H1 (cell line): Measurements from ENCODE around the gene NPHP4. TPM values are rescaled to one million over a fixed set of nuclear protein-coding genes. Genes with fewer than 3 reads are reported as not detected.

ENCODE experiments used
- CTCF ChIA-PET: fragments of 300-600 bp; sonication (Branson Sonifier 250); formaldehyde crosslinking; loops from one replicate; lab custom pipeline; 2021; ENCODE audit not compliant: partially characterized antibody; lab: Charles Lee
- POLR2A ChIA-PET: fragments of 300-600 bp; sonication (Branson Sonifier 250); formaldehyde crosslinking; loops from one replicate; lab custom pipeline; 2021; ENCODE audit warnings: inconsistent platforms; ENCODE audit not compliant: partially characterized antibody; lab: Charles Lee
- DNase-seq, 2 experiments: peaks; one replicate each; pipeline versions ENCODE4 v3.0.0 to v3.0.0-alpha.2; 2010 to 2022; ENCODE audit warnings: low spot score in 2 of 2, low read depth in 1 of 2, mixed read lengths in 1 of 2
- FAIRE-seq: peaks from 2 replicates; lab custom pipeline; 2011; peaks lifted over from hg19 to GRCh38; lab: Jason Lieb, UNC
- H2AFZ ChIP-seq: 2 replicates; pipeline ENCODE4 v1.8.1; 2012; ENCODE audit warnings: low read length, inconsistent platforms
- H2AK5ac ChIP-seq: 2 replicates; pipeline ENCODE4 v1.6.1; 2013; ENCODE audit warnings: low read depth, low read length
- H2BK120ac ChIP-seq: replicated peaks from 2 replicates; pipeline ENCODE3; 2013; ENCODE audit warnings: low read depth, low read length, inconsistent platforms
- H2BK12ac ChIP-seq: 2 replicates; pipeline ENCODE4 v1.6.1; 2013; ENCODE audit warnings: low read depth, low read length
- H2BK15ac ChIP-seq: 2 replicates; pipeline ENCODE4 v1.6.1; 2013; ENCODE audit warnings: low read length
- H2BK20ac ChIP-seq: 2 replicates; pipeline ENCODE4 v1.6.1; 2013; ENCODE audit warnings: low read length
- H2BK5ac ChIP-seq: 2 replicates; pipeline ENCODE4 v1.6.1; 2013; ENCODE audit warnings: low read depth, low read length
- H3K14ac ChIP-seq: 2 replicates; pipeline ENCODE4 v1.6.1; 2013; ENCODE audit warnings: inconsistent platforms; ENCODE audit not compliant: insufficient read length
- H3K18ac ChIP-seq: 2 replicates; pipeline ENCODE4 v1.6.1; 2013; ENCODE audit warnings: low read length; ENCODE audit errors: extremely low read depth
- H3K23ac ChIP-seq: 2 replicates; pipeline ENCODE4 v1.6.1; 2013; ENCODE audit warnings: inconsistent platforms; ENCODE audit not compliant: insufficient read length
- H3K23me2 ChIP-seq: 2 replicates; pipeline ENCODE4 v1.6.1; 2013; ENCODE audit warnings: low read depth, low read length
- H3K27ac ChIP-seq: 2 replicates; pipeline ENCODE4 v1.6.1; 2011; ENCODE audit warnings: low read depth, low read length, inconsistent platforms
- H3K27me3 ChIP-seq, 4 experiments: replicated peaks in 1 of 4; 1 replicate in 1 of 4; 2 replicates in 3 of 4; pipeline versions ENCODE4 v1.6.1 to v1.8.1; 2011 to 2013; ENCODE audit warnings: low read length in 3 of 4, mild to moderate bottlenecking in 3 of 4, inconsistent platforms in 2 of 4, mixed read lengths in 2 of 4, moderate library complexity in 1 of 4; ENCODE audit not compliant: control insufficient read depth in 3 of 4, insufficient read depth in 3 of 4; ENCODE audit errors: extremely low read depth in 1 of 4
- H3K36me3 ChIP-seq, 4 experiments: 2 replicates each; pipeline versions ENCODE4 v1.6.1 to v1.8.1; 2011 to 2013; ENCODE audit warnings: mild to moderate bottlenecking in 4 of 4, low read length in 3 of 4, moderate library complexity in 2 of 4, control low read depth in 1 of 4, inconsistent platforms in 1 of 4; ENCODE audit not compliant: insufficient read depth in 4 of 4, control insufficient read depth in 2 of 4
- H3K4ac ChIP-seq: replicated peaks from 2 replicates; pipeline ENCODE3; 2013; ENCODE audit warnings: low read length, low read depth, mixed read lengths, inconsistent platforms; ENCODE audit not compliant: insufficient read length
- H3K4me1 ChIP-seq, 4 experiments: replicated peaks in 1 of 4; 1 replicate in 1 of 4; 2 replicates in 3 of 4; pipeline versions ENCODE4 v1.6.1 to v1.8.1; 2011 to 2013; ENCODE audit warnings: low read length in 3 of 4, inconsistent platforms in 2 of 4, mixed read lengths in 1 of 4; ENCODE audit not compliant: insufficient read depth in 4 of 4, control insufficient read depth in 3 of 4
- H3K4me2 ChIP-seq, 2 experiments: 2 replicates each; pipeline versions ENCODE4 v1.6.1 to v1.8.1; 2011 to 2013; ENCODE audit warnings: low read depth in 2 of 2, low read length in 2 of 2, control low read depth in 1 of 2, inconsistent platforms in 1 of 2, mild to moderate bottlenecking in 1 of 2; ENCODE audit not compliant: insufficient read depth in 1 of 2
- H3K4me3 ChIP-seq, 4 experiments: fragments of 200-600, 300-600 bp in 1 of 4; sonication (generic), shearing (Covaris generic), sonication (Bioruptor Twin) in 1 of 4; 2 replicates each; pipeline versions ENCODE4 v1.5.1 to v1.8.1; 2011 to 2016; ENCODE audit warnings: low read length in 4 of 4, low read depth in 3 of 4, control low read depth in 2 of 4, inconsistent platforms in 2 of 4, mild to moderate bottlenecking in 2 of 4, mixed read lengths in 1 of 4, moderate library complexity in 1 of 4; ENCODE audit not compliant: insufficient read depth in 2 of 4; ENCODE audit errors: extremely low read depth in 1 of 4
- H3K56ac ChIP-seq: replicated peaks from 2 replicates; pipeline ENCODE3; 2013; ENCODE audit warnings: low read depth, mild to moderate bottlenecking, mixed read lengths, low read length, inconsistent platforms; ENCODE audit not compliant: insufficient read length
- H3K79me1 ChIP-seq: 2 replicates; pipeline ENCODE4 v1.6.1; 2013; ENCODE audit warnings: low read depth, low read length, control low read depth
- H3K79me2 ChIP-seq, 2 experiments: 2 replicates each; pipeline versions ENCODE4 v1.6.1 to v1.8.1; 2012 to 2013; ENCODE audit warnings: low read length in 2 of 2, mild to moderate bottlenecking in 2 of 2, inconsistent platforms in 1 of 2; ENCODE audit not compliant: insufficient read depth in 2 of 2, control insufficient read depth in 1 of 2
- H3K9ac ChIP-seq, 4 experiments: replicated peaks in 1 of 4; 1 replicate in 1 of 4; 2 replicates in 3 of 4; pipeline versions ENCODE4 v1.6.1 to v1.8.1; 2011 to 2013; ENCODE audit warnings: low read depth in 3 of 4, low read length in 3 of 4, control low read depth in 2 of 4, mild to moderate bottlenecking in 2 of 4, moderate library complexity in 2 of 4, inconsistent platforms in 1 of 4; ENCODE audit errors: extremely low read depth in 1 of 4
- H3K9me3 ChIP-seq, 2 experiments: 2 replicates each; pipeline versions ENCODE4 v1.6.1 to v1.8.1; 2012 to 2013; ENCODE audit warnings: mild to moderate bottlenecking in 2 of 2, moderate library complexity in 2 of 2, control low read depth in 1 of 2, inconsistent platforms in 1 of 2, low read depth in 1 of 2, low read length in 1 of 2, mixed read lengths in 1 of 2; ENCODE audit not compliant: insufficient read depth in 2 of 2
- H4K20me1 ChIP-seq, 2 experiments: replicated peaks in 1 of 2; 2 replicates each; pipeline versions ENCODE3 to v1.8.1; 2011 to 2013; ENCODE audit warnings: inconsistent platforms in 2 of 2, low read length in 2 of 2, mild to moderate bottlenecking in 1 of 2; ENCODE audit not compliant: insufficient read depth in 2 of 2, control insufficient read depth in 1 of 2
- H4K5ac ChIP-seq: 2 replicates; pipeline ENCODE4 v1.6.1; 2013; ENCODE audit warnings: low read length, low read depth, mixed read lengths, inconsistent platforms; ENCODE audit not compliant: insufficient read length
- H4K8ac ChIP-seq: 2 replicates; pipeline ENCODE4 v1.8.0; 2013; ENCODE audit warnings: mild to moderate bottlenecking, moderate library complexity, low read length, inconsistent platforms; ENCODE audit not compliant: insufficient read depth; ENCODE audit errors: extremely low read depth
- H4K91ac ChIP-seq: replicated peaks from 2 replicates; pipeline ENCODE3; 2013; ENCODE audit warnings: low read length, mixed read lengths, inconsistent platforms; ENCODE audit not compliant: insufficient read length
- BACH1 ChIP-seq: IDR thresholded peaks from 2 replicates; pipeline ENCODE4 v1.6.1; 2012; ENCODE audit warnings: low read length, improper control_type of control experiment
- BRCA1 ChIP-seq: IDR thresholded peaks from 2 replicates; pipeline ENCODE4 v1.6.1; 2012; ENCODE audit warnings: low read depth, low read length, improper control_type of control experiment
- HDAC2 ChIP-seq, 2 experiments: fragments of 300-600 bp in 1 of 2; sonication (generic) in 1 of 2; IDR thresholded peaks; 2 replicates each; pipeline ENCODE4 v1.6.1; 2011 to 2012; ENCODE audit warnings: low read depth in 2 of 2, low read length in 2 of 2, mild to moderate bottlenecking in 2 of 2, moderate library complexity in 2 of 2, borderline replicate concordance in 1 of 2, inconsistent platforms in 1 of 2
- HDAC6 ChIP-seq: IDR thresholded peaks from one replicate; pipeline ENCODE4 v1.7.1; 2012; ENCODE audit warnings: low read depth, mild to moderate bottlenecking, inconsistent platforms, low read length, moderate library complexity
- KDM4A ChIP-seq: IDR thresholded peaks from one replicate; pipeline ENCODE4 v1.7.1; 2012; ENCODE audit warnings: low read depth, mild to moderate bottlenecking, moderate library complexity, low read length, inconsistent platforms; ENCODE audit not compliant: severe bottlenecking
- NANOG ChIP-seq: IDR thresholded peaks from 2 replicates; pipeline ENCODE4 v1.6.1; 2011; ENCODE audit warnings: low read length, low read depth, mild to moderate bottlenecking, inconsistent platforms; ENCODE audit not compliant: insufficient read depth, poor library complexity, severe bottlenecking
- POLR2A ChIP-seq, 2 experiments: IDR thresholded peaks; 1 replicate in 1 of 2; 2 replicates in 1 of 2; pipeline ENCODE4 v1.6.1; 2011; ENCODE audit warnings: low read depth in 2 of 2, low read length in 2 of 2, mild to moderate bottlenecking in 2 of 2; ENCODE audit errors: control extremely low read depth in 1 of 2
- POLR2AphosphoS5 ChIP-seq: IDR thresholded peaks from 2 replicates; pipeline ENCODE4 v1.6.1; 2011; ENCODE audit warnings: low read depth, low read length
- RXRA ChIP-seq: IDR thresholded peaks from 2 replicates; pipeline ENCODE4 v1.6.1; 2011; ENCODE audit warnings: low read depth, mild to moderate bottlenecking, low read length, moderate library complexity; ENCODE audit not compliant: insufficient read depth
- SIRT6 ChIP-seq: IDR thresholded peaks from one replicate; pipeline ENCODE4 v1.7.1; 2012; ENCODE audit warnings: low read length, inconsistent platforms
- YY1 ChIP-seq: IDR thresholded peaks from 2 replicates; pipeline ENCODE4 v1.6.1; 2011; ENCODE audit warnings: low read depth, mild to moderate bottlenecking, low read length
- ZNF274 ChIP-seq: IDR thresholded peaks from 2 replicates; pipeline ENCODE4 v1.7.0; 2012; ENCODE audit warnings: low read length, borderline replicate concordance; ENCODE audit errors: extremely low read depth
- WGBS, 2 experiments: shearing (Covaris generic) in 1 of 2; methylation state at CpG; one replicate each; pipeline versions ENCODE4 v1.1.6 to v1.1.7; 2013 to 2015; ENCODE audit warnings: low lambda C conversion rate in 2 of 2, mixed read lengths in 2 of 2, inconsistent platforms in 1 of 2, low coverage in 1 of 2, missing lambda C conversion rate in 1 of 2; ENCODE audit not compliant: insufficient replicate concordance in 2 of 2, insufficient coverage in 1 of 2, insufficient read length in 1 of 2; ENCODE audit errors: extremely low coverage in 1 of 2, missing lambda C conversion rate in 1 of 2; 5-methylcytosine and 5-hydroxymethylcytosine counted together
- polyA plus RNA-seq, 7 experiments: library from polyadenylated mRNA; depleted of rRNA in 3 of 7; stranded (reverse) in 5 of 7; unstranded in 2 of 7; fragments of >200 nt in 5 of 7; fragments of 200-250 nt in 2 of 7; gene quantifications; 1 replicate in 5 of 7; 2 replicates in 1 of 7; 4 replicates in 1 of 7; pipeline versions ENCODE4 v1.2.1 to v1.2.3, GENCODE V29; 2011 to 2013; ENCODE audit warnings: missing spikeins in 2 of 7, mixed read lengths in 2 of 7
- total RNA-seq: library from RNA; stranded (reverse); fragmentation: NEBNext Ultra II Directional; extraction: Animal tissue kit (Norgen Biotek cat#: 25700); gene quantifications from 2 replicates; pipeline ENCODE4 v1.2.1, GENCODE V29; 2021

Gene NPHP4
- total and polyA plus RNA-seq, 2 of the 8 experiments (the other 6 are each of a cell fraction or from before 2014, with no cell fraction given) = 5.8 to 14.0 TPM

- Histone ChIP-seq H3K36me3 (no peaks in the 10 kb centered on the region), H3K14ac (no peak overlapping the region), H2BK5ac (0 out of 2 replicates have a peak overlapping the region, but pooled peaks have one; percentile 50), H3K27ac (no peak overlapping the region), H3K9ac (peak overlapping the region in 1 of 4 experiments; percentile 19; a peak in 2 of 7 replicates), H4K20me1 (peaks cover 0 to 3% of the 10 kb centered on the region in 2 experiments), H3K79me2 (no peaks in the 10 kb centered on the region), H3K4ac (peak overlapping the region; percentile 80), H2BK15ac (peak overlapping the region; percentile 88; the same call in 1 of the 2 replicates), H4K8ac (peak overlapping the region; percentile 63; the same call in 1 of the 2 replicates), H3K23me2 (peaks cover 2% of the 10 kb centered on the region; the same call in 1 of the 2 replicates), H3K56ac (no peak overlapping the region), H3K27me3 (no peaks in the 10 kb centered on the region), H3K18ac (no peak overlapping the region), H3K4me2 (peak overlapping the region; percentile 51 to 67), H3K4me1 (peaks cover 6 to 13% (median 9%) of the 10 kb centered on the region in 4 experiments), H2AK5ac (no peak overlapping the region; the same call in 1 of the 2 replicates), H3K9me3 (no peaks in the 10 kb centered on the region; a peak in 1 of 4 replicates), H2BK12ac (peak overlapping the region; percentile 82), H3K23ac (no peak overlapping the region), H2BK20ac (no peak overlapping the region), H3K79me1 (no peaks in the 10 kb centered on the region), H2BK120ac (no peak overlapping the region), H3K4me3 (peak overlapping the region in 1 of 4 experiments; percentile 45; a peak in 1 of 8 replicates), H4K5ac (peak overlapping the region; percentile 10), H2AFZ (peak overlapping the region; percentile 25; the same call in 1 of the 2 replicates), H4K91ac (peak overlapping the region; percentile 52)
- DNase-seq (no peak), FAIRE-seq (no peak)
- CTCF ChIA-PET = interaction anchor here (0.7 to 2.3 kb wide), 12 partner anchors 9 to 351 kb away, joined by 3 to 13 read pairs (median 4); partner anchors contain the start of gene NPHP4
- POLR2A ChIA-PET = interaction anchor here (2.5 kb wide), 1 partner anchor 12 kb away, joined by 12 read pairs; the partner anchor contains the start of gene NPHP4
- WGBS, 2 experiments = 77% methylated on average over 15 of the region's 16 CpGs; no CpG with 5 or more reads in 1 of the 2 experiments
- TF ChIP-seq YY1 = no peak
- TF ChIP-seq POLR2A (IDR thresholded peaks at IDR 0.05; ENCODE audit: control extremely low read depth in 1 of 2, low read depth in 2 of 2, low read length in 2 of 2) = no peak
- TF ChIP-seq SIRT6 = no peak
- no peak for TF ChIP-seq BACH1
- no peak for TF ChIP-seq KDM4A
- TF ChIP-seq BRCA1 = no peak
- no peak for TF ChIP-seq NANOG
- no peak for TF ChIP-seq HDAC2 (IDR thresholded peaks at IDR 0.05; ENCODE audit: borderline replicate concordance in 1 of 2, low read depth in 2 of 2, low read length in 2 of 2)
- no peak for TF ChIP-seq POLR2AphosphoS5
- TF ChIP-seq RXRA = no peak
- TF ChIP-seq ZNF274 = no peak
- TF ChIP-seq HDAC6 = no peak
Observed at GRCh38 chr1:5979536-5980313, 12.5 kb downstream of the NPHP4 start.
